DND-41 (cell line): ENCODE data around the gene CALML4.

ENCODE experiments used
- CTCF ChIP-seq: IDR thresholded peaks from 2 replicates; pipeline ENCODE4 v1.5.1; 2012; ENCODE audit warnings: borderline replicate concordance, low read length, moderate library complexity, mild to moderate bottlenecking; ENCODE audit not compliant: poor library complexity, severe bottlenecking; ENCODE audit errors: extremely low read depth
- EZH2 ChIP-seq: IDR thresholded peaks from 3 replicates; pipeline ENCODE4 v1.6.1; 2012; ENCODE audit warnings: borderline replicate concordance, low read depth, mild to moderate bottlenecking, moderate library complexity, low read length, inconsistent platforms; ENCODE audit not compliant: severe bottlenecking

GRCh38 chr15:68210409-68210756, 5.3 kb upstream of the CALML4 start:
- TF ChIP-seq CTCF (no peak), EZH2 (no peak)
